ENCODE results near the gene DISP1.

Gene DISP1

GRCh38 chr1:222794656-222795474 is 20.0 kb upstream of the DISP1 start:
- DNase-seq (ENCODE audit: insufficient read length, low spot score): no peak
- no peak for FAIRE-seq
- TF ChIP-seq CTCF (IDR thresholded peaks at IDR 0.05; ENCODE audit: insufficient read depth, missing control alignments): peak; percentile 41

- FAIRE-seq: no peak
- no peak for DNase-seq (ENCODE audit: insufficient read length, low spot score)
Observed at GRCh38 chr1:222798116-222798515, 16.7 kb upstream of the DISP1 start.

GRCh38 chr1:222798975-222799374 is 15.9 kb upstream of the DISP1 start:
- DNase-seq (ENCODE audit: insufficient read length, low spot score) (no peak), FAIRE-seq (no peak)

More at GRCh38 chr1:222798116-222798515, 16.7 kb upstream of the DISP1 start:
- TF ChIP-seq CTCF (IDR thresholded peaks at IDR 0.05; ENCODE audit: insufficient read depth, missing control alignments): no peak

GRCh38 chr1:222801067-222801466 is 13.8 kb upstream of the DISP1 start:
- FAIRE-seq: no peak
- TF ChIP-seq CTCF (IDR thresholded peaks at IDR 0.05; ENCODE audit: insufficient read depth, missing control alignments): no peak
- no peak for DNase-seq (ENCODE audit: insufficient read length, low spot score)

More at GRCh38 chr1:222798975-222799374, 15.9 kb upstream of the DISP1 start:
- TF ChIP-seq CTCF (IDR thresholded peaks at IDR 0.05; ENCODE audit: insufficient read depth, missing control alignments): no peak

- DNase-seq (ENCODE audit: insufficient read length, low spot score) (no peak), FAIRE-seq (no peak)
- no peak for TF ChIP-seq CTCF (IDR thresholded peaks at IDR 0.05; ENCODE audit: insufficient read depth, missing control alignments)
Observed at GRCh38 chr1:222811671-222812070, 3.2 kb upstream of the DISP1 start.

GRCh38 chr1:222813866-222814535 is 838 bp upstream of the DISP1 start:
- DNase-seq (ENCODE audit: insufficient read length, low spot score) (no peak), FAIRE-seq (peak; percentile 66)
- no peak for TF ChIP-seq CTCF (IDR thresholded peaks at IDR 0.05; ENCODE audit: insufficient read depth, missing control alignments)

- TF ChIP-seq CTCF (IDR thresholded peaks at IDR 0.05; ENCODE audit: insufficient read depth, missing control alignments): no peak
- DNase-seq (ENCODE audit: insufficient read length, low spot score) (no peak), FAIRE-seq (no peak)
Observed at GRCh38 chr1:222815440-222815765, 564 bp downstream of the DISP1 start.
